Pancreas (tissue), 10 donors: ENCODE results near the gene GOLPH3L. TPM values are rescaled to one million over a fixed set of nuclear protein-coding genes. Genes with fewer than 3 reads are reported as not detected.

Source experiments
- ATAC-seq, 4 donors: fragments of 200-7000 bp; cut with Tn5 transposase; one replicate each; pipeline versions ENCODE4 v1.8.0 to v1.9.1; 2020; ENCODE audit warnings: mild to moderate bottlenecking in 4 of 4, moderate library complexity in 4 of 4
- DNase-seq, 6 donors: peaks; one replicate each; pipeline ENCODE4 v3.0.0-alpha.2; 2020
- FAIRE-seq: peaks from 2 replicates; lab custom pipeline; 2012; peaks lifted over from hg19 to GRCh38; lab: Jason Lieb, UNC
- H3K27ac ChIP-seq, 4 donors: fragments of 200-600 bp; sonication (generic); 1 replicate in 3 of 4; 2 replicates in 1 of 4; pipeline versions ENCODE4 v1.5.0 to v1.8.0; 2020
- H3K27me3 ChIP-seq, 4 donors: fragments of 200-600 bp; one replicate each; pipeline ENCODE4 v1.8.0; 2021
- H3K36me3 ChIP-seq, 3 donors: fragments of 200-600 bp; sonication (generic) in 1 of 3; one replicate each; pipeline versions ENCODE4 v1.5.0 to v1.8.0; 2020 to 2021
- H3K4me1 ChIP-seq, 3 donors: fragments of 200-600 bp; one replicate each; pipeline ENCODE4 v1.8.0; 2021
- H3K4me3 ChIP-seq, 4 donors: fragments of 200-600 bp; sonication (generic) in 2 of 4; one replicate each; pipeline versions ENCODE4 v1.5.0 to v1.8.0; 2020 to 2021
- H3K9me3 ChIP-seq, 4 donors: fragments of 200-600 bp; one replicate each; pipeline ENCODE4 v1.8.0; 2021
- WGBS, 2 donors: extraction: QIAGEN DNeasy Blood & Tissue Kit; methylation state at CpG; one replicate each; pipeline ENCODE4 v1.1.7; 2013; 5-methylcytosine and 5-hydroxymethylcytosine counted together
- intact Hi-C, 3 donors: fragments of 100-400 bp; cut with DNase I; formaldehyde crosslinking; loops; one replicate each; pipeline versions ENCODE4 v1.11.1 to v1.14.2; 2022
- polyA plus RNA-seq, 2 donors: library from polyadenylated mRNA; stranded (reverse); fragments of 200-250 nt; gene quantifications; one replicate each; pipeline ENCODE4 v1.2.3, GENCODE V29; 2013
- total RNA-seq, 6 donors: library from RNA; stranded (reverse); fragmentation: NEBNext Ultra II Directional in 4 of 6; extraction: Animal tissue kit (Norgen Biotek cat#: 25700) in 4 of 6; gene quantifications; one replicate each; pipeline versions ENCODE4 v1.2.1 to v1.2.4, GENCODE V29; 2021 to 2023
- TF ChIP-seq, protein P1 (sequence below), 4 donors: fragments of 200-600 bp; sonication (generic) in 3 of 4; IDR thresholded peaks; one replicate each; pipeline versions ENCODE4 v1.5.0 to v1.8.0; 2021; ENCODE audit warnings: antibody characterized with exemption in 4 of 4
- donor health status: healthy with polysubstance abuse.
- donor health status: DM: no; HTN: no; CAD: no; lungs with moderate emphysema.
- donor health status: DM: no; HTN: no; CAD: no.
- donor health status: control.
- donor health status: control.
- donor health status: Bipolar disorder and iron deficiency.
- donor health status: DM: yes; HTN: yes; CAD: no.
- donor health status: DM: no; HTN: no; CAD: no.
- donor health status: DM: no; HTN: no; CAD: no.
- donor health status: DM: yes; HTN: yes; CAD: no.

The GOLPH3L gene
- total RNA-seq (10 to 100 TPM; 19.3 to 34.8 (median 27.7) TPM), polyA plus RNA-seq (10 to 100 TPM; 10.5 to 14.5 TPM)

DNA sequence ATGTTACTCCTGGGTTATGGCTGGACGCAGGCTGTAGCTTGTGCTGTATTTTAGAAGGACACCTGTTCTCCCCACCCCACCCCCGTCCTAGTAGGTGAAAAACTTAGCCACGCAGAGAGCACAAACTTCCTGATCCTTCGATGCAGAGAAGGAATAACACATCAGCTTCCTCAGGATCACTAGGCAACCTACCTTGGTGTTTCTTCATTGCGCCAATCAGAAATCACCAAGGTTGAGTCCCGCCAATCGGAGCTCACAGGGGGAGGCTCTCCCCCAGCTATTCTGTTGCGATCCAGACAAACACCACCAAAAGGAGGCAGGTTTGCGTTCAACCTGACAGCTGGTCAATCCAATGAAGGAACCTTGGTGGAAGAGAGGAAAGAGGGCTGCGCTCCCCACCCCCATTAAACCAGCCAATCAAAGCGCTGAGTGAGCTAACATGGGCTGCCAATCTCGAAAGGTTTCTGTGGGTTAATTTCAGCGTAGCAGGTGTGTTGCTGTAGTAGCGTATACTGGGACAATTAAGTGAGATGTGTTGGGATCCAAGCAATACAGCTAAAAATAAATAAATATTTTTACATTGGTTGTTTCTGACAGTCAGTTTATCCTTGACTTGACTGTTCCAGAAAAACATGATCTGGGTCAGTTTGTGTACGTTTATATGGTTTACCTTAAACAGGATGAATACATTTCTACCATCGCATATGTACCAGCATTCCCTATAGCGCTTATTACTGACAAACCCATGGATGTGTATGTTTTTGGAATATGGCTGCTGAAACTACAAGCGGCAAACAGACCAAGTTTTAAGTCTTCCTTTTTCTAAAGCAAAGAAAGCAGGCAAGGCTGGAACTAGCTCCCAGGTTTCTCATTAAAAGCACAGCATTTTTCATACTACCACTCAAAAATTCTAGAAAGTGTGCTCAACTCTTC is at the start of gene GOLPH3L:
GOLPH3L (minus strand) TSS at position 160 of the 933 bp plus-strand sequence. CDS start 2,316 bp downstream, outside the sequence.
- H3K4me1 ChIP-seq: peaks cover 0 to 24% (median 5%) of the 10 kb centered on the region in 3 donors

DNA sequence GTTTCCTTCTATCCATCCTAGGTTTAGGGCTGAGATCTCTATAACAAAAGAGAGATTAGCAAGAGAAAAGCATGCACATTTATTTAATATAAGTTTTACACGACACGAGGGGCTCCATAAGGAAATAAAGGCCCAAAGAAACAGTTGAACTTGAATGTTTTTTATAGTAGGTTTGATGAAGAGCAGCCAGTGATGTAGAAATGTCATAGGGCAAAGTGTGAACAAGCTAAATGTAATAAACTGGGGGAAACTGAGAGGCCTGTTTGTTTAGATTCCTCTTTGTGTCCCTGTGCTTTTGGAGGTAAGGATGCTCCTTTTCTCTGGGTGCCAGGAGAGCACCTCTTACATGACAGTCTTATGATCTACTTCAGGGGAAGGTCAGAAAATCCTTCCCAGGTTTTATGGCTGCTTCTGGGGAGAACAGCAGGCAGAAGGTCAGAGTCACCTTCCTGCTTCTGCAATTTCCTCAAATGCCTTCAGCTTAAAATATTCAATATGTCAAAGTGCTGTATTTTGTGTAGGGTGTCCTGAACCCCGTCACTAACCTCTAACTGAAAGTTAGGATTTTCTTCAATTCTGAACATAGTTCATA is 33.3 kb upstream of the GOLPH3L start:
- intact Hi-C loops: no loop called here
- DNase-seq: no peak
- 79 to 82% methylated on average over 3 of the region's 3 CpGs for WGBS, 2 donors
- no peak for FAIRE-seq
- H3K36me3 ChIP-seq: no peaks in the 10 kb centered on the region
- no peak overlapping the region for H3K4me3 ChIP-seq
- no peaks in the 10 kb centered on the region for H3K27me3 ChIP-seq
- no peaks in the 10 kb centered on the region for H3K4me1 ChIP-seq
- H3K27ac ChIP-seq: no peak overlapping the region
- no peak for ATAC-seq
- H3K9me3 ChIP-seq: no peaks in the 10 kb centered on the region
- TF ChIP-seq, protein P1, sequence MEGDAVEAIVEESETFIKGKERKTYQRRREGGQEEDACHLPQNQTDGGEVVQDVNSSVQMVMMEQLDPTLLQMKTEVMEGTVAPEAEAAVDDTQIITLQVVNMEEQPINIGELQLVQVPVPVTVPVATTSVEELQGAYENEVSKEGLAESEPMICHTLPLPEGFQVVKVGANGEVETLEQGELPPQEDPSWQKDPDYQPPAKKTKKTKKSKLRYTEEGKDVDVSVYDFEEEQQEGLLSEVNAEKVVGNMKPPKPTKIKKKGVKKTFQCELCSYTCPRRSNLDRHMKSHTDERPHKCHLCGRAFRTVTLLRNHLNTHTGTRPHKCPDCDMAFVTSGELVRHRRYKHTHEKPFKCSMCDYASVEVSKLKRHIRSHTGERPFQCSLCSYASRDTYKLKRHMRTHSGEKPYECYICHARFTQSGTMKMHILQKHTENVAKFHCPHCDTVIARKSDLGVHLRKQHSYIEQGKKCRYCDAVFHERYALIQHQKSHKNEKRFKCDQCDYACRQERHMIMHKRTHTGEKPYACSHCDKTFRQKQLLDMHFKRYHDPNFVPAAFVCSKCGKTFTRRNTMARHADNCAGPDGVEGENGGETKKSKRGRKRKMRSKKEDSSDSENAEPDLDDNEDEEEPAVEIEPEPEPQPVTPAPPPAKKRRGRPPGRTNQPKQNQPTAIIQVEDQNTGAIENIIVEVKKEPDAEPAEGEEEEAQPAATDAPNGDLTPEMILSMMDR (IDR thresholded peaks at IDR 0.05): no peak

More for the DNA sequence above, at the start of gene GOLPH3L:
- Histone ChIP-seq H3K4me3 (peak within 1 kb of the TSS; percentile 33 to 56 (median 42)), H3K27ac (peak within 1 kb of the TSS; percentile 28 to 93 (median 80)), H3K36me3 (peaks cover 0 to 15% (median 7%) of the 10 kb centered on the region in 3 donors), H3K27me3 (no peaks in the 10 kb centered on the region), H3K9me3 (no peaks in the 10 kb centered on the region)
- peak; percentile 73 to 98 (median 94) for DNase-seq
- peak; percentile 95 to 98 (median 96) for ATAC-seq
- FAIRE-seq: peak; percentile 98
- intact Hi-C loops: no loop called here
- WGBS, 2 donors: 0 to 1% methylated on average over 18 of the region's 18 CpGs
- TF ChIP-seq, protein P1 (IDR thresholded peaks at IDR 0.05): no peak

DNA sequence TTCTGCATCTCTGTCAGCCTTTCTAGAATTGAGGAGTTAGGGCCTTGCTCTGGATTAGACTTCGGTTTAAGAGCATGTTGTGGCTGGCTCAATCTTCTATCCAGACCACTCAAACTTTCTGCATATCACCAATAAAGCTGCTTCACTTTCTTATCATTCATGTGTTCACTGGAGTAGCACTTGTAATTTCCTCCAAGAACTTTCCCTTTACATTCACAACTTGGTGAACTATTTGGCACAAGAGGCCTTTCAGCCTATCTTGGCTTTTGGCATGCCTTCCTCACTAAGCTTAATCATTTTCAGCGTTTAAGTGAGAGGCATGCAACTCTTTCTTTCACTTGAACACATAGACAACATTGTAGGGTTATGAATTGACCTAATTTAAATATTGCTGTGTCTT is 27.4 kb upstream of the GOLPH3L start:
- DNase-seq (no peak), ATAC-seq (no peak)
- 52 to 61% methylated on average over 2 of the region's 2 CpGs for WGBS, 2 donors

DNA sequence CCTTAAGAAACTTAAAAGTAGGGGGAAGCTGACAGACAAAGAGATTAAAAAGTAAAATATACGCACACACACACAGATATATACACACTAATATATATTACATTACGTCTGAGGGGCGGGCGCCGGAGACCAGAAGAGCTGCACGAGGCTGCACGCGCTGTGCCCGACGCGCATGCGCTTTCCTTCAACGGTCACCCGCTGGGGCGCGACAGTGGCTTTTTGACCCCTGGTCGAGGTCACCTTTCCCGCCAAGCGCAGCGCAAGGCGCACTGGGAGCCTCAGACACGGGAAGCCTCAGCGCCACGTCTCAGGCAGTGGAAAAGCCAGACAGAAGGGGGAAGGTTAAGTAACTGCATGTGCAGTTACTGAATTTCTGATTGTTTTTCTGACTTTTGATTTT is 23.7 kb upstream of the GOLPH3L start, which contains the start of gene HORMAD1:
HORMAD1 (minus strand) TSS at position 193 of the 400 bp plus-strand sequence. CDS start 1,390 bp downstream, outside the sequence.
- H3K36me3 ChIP-seq: no peaks in the 10 kb centered on the region
- no peaks in the 10 kb centered on the region for H3K4me1 ChIP-seq
- TF ChIP-seq, protein P1 (IDR thresholded peaks at IDR 0.05): no peak
- H3K27ac ChIP-seq: no peak within 1 kb of the TSS
- no peaks in the 10 kb centered on the region for H3K27me3 ChIP-seq
- WGBS, 2 donors: 95 to 96% methylated on average over 24 of the region's 24 CpGs
- FAIRE-seq (no peak), DNase-seq (no peak), ATAC-seq (no peak)
- H3K4me3 ChIP-seq: no peak within 1 kb of the TSS
- intact Hi-C loops: no loop called here
- no peaks in the 10 kb centered on the region for H3K9me3 ChIP-seq

More for the DNA sequence above, 27.4 kb upstream of the GOLPH3L start:
- no peaks in the 10 kb centered on the region for H3K36me3 ChIP-seq
- no peak overlapping the region for H3K4me3 ChIP-seq
- no peak overlapping the region for H3K27ac ChIP-seq
- no peaks in the 10 kb centered on the region for H3K4me1 ChIP-seq
- FAIRE-seq: no peak
- no peaks in the 10 kb centered on the region for H3K27me3 ChIP-seq
- TF ChIP-seq, protein P1 (IDR thresholded peaks at IDR 0.05): no peak
- intact Hi-C loops: no loop called here
- H3K9me3 ChIP-seq: no peaks in the 10 kb centered on the region
